ENCODE measurements around the gene TMEM79. TPM values are rescaled to one million over a fixed set of nuclear protein-coding genes. Genes with fewer than 3 reads are reported as not detected.

The TMEM79 gene
- polyA plus RNA-seq, 1 donor (not counting 4 experiments of a cell fraction or from before 2014, with no cell fraction given), result 14.2 TPM

DNA sequence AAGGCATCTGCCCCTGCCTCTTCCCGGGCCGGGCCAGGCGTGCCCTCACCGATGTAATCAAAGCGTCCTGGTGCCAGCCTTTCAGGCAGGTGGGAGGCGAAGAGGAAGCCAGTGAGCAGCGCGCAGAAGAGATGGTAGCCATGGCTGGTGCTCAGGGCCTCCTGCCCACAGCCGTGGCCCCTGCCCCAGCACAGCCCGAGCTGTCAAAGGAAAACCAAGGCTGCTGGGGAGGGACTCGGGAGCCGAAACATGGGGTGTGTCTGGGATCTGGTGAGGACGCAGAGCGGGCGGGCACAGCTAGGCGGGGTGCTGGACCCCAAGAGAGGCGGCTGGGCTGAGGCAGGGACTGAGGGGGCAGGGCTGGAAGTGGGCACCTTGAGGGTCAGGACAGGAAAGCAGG is 39.4 kb upstream of the TMEM79 start:
- H3K4me2 ChIP-seq (ENCODE audit: control insufficient read depth, extremely low read depth, insufficient read depth, low read depth, low read length), result no peak overlapping the region
- H3K27me3 ChIP-seq (ENCODE audit: control insufficient read depth, extremely low read depth, insufficient read depth, low read length), result peaks cover 13% of the 10 kb centered on the region
- peaks cover 37% of the 10 kb centered on the region for H3K4me1 ChIP-seq (ENCODE audit: control insufficient read depth, extremely low read depth, insufficient read depth, low read length)
- no peaks in the 10 kb centered on the region for H4K20me1 ChIP-seq (ENCODE audit: control insufficient read depth, extremely low read depth, insufficient read depth, low read length)
- H3K9me1 ChIP-seq (ENCODE audit: control insufficient read depth, extremely low read depth, insufficient read depth, low read length), result no peaks in the 10 kb centered on the region
- H3K79me2 ChIP-seq (ENCODE audit: control insufficient read depth, insufficient read depth, low read length), result no peaks in the 10 kb centered on the region
- dilution Hi-C loops (cut with MboI; ENCODE audit: extremely low pct_ligation_motif_present, low sequenced_read_pairs), result no loop called here
- H3K4me3 ChIP-seq (ENCODE audit: control insufficient read depth in 2 of 3, extremely low read depth in 1 of 3, insufficient read depth in 2 of 3, low read depth in 1 of 3, low read length in 3 of 3), result no peak overlapping the region
- FAIRE-seq, result no peak
- no peak overlapping the region for H2AFZ ChIP-seq (ENCODE audit: control insufficient read depth, low read length)
- no peaks in the 10 kb centered on the region for H3K9me3 ChIP-seq (ENCODE audit: control insufficient read depth, low read depth, low read length)
- peaks cover 3 to 8% of the 10 kb centered on the region in 2 experiments for H3K36me3 ChIP-seq (ENCODE audit: control insufficient read depth in 2 of 2, extremely low read depth in 1 of 2, insufficient read depth in 2 of 2, low read length in 2 of 2)
- no peak for DNase-seq (ENCODE audit: low read depth, low spot score)
- H3K27ac ChIP-seq (ENCODE audit: control insufficient read depth, insufficient read depth, low read length), result no peak overlapping the region
- TF ChIP-seq EZH2 (IDR thresholded peaks at IDR 0.05; ENCODE audit: low read length), result no peak
- TF ChIP-seq, protein P1, sequence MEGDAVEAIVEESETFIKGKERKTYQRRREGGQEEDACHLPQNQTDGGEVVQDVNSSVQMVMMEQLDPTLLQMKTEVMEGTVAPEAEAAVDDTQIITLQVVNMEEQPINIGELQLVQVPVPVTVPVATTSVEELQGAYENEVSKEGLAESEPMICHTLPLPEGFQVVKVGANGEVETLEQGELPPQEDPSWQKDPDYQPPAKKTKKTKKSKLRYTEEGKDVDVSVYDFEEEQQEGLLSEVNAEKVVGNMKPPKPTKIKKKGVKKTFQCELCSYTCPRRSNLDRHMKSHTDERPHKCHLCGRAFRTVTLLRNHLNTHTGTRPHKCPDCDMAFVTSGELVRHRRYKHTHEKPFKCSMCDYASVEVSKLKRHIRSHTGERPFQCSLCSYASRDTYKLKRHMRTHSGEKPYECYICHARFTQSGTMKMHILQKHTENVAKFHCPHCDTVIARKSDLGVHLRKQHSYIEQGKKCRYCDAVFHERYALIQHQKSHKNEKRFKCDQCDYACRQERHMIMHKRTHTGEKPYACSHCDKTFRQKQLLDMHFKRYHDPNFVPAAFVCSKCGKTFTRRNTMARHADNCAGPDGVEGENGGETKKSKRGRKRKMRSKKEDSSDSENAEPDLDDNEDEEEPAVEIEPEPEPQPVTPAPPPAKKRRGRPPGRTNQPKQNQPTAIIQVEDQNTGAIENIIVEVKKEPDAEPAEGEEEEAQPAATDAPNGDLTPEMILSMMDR (optimal IDR thresholded peaks at IDR 0.05 in 1 of 3, IDR thresholded peaks at IDR 0.05 in 1 of 3, conservative IDR thresholded peaks at IDR 0.05 in 1 of 3; ENCODE audit: extremely low read depth in 1 of 3, insufficient read depth in 2 of 3, low read length in 3 of 3), result no peak
- H3K9ac ChIP-seq (ENCODE audit: control insufficient read depth, extremely low read depth, insufficient read depth, low read length), result no peak overlapping the region

- no peak for DNase-seq (ENCODE audit: low read depth, low spot score)
- TF ChIP-seq EZH2 (IDR thresholded peaks at IDR 0.05; ENCODE audit: low read length), result no peak
- TF ChIP-seq, protein P1 (optimal IDR thresholded peaks at IDR 0.05 in 1 of 3, IDR thresholded peaks at IDR 0.05 in 1 of 3, conservative IDR thresholded peaks at IDR 0.05 in 1 of 3; ENCODE audit: extremely low read depth in 1 of 3, insufficient read depth in 2 of 3, low read length in 3 of 3), result no peak
- H3K9me1 ChIP-seq (ENCODE audit: control insufficient read depth, extremely low read depth, insufficient read depth, low read length), result no peaks in the 10 kb centered on the region
- H3K36me3 ChIP-seq (ENCODE audit: control insufficient read depth in 2 of 2, extremely low read depth in 1 of 2, insufficient read depth in 2 of 2, low read length in 2 of 2), result peaks cover 12% of the 10 kb centered on the region in 2 experiments
- no peak overlapping the region for H3K27ac ChIP-seq (ENCODE audit: control insufficient read depth, insufficient read depth, low read length)
- no peaks in the 10 kb centered on the region for H3K9me3 ChIP-seq (ENCODE audit: control insufficient read depth, low read depth, low read length)
- no peak overlapping the region for H2AFZ ChIP-seq (ENCODE audit: control insufficient read depth, low read length)
- H3K4me1 ChIP-seq (ENCODE audit: control insufficient read depth, extremely low read depth, insufficient read depth, low read length), result peaks cover 37% of the 10 kb centered on the region
- FAIRE-seq, result no peak
- no peak overlapping the region for H3K9ac ChIP-seq (ENCODE audit: control insufficient read depth, extremely low read depth, insufficient read depth, low read length)
- H3K4me3 ChIP-seq (ENCODE audit: control insufficient read depth in 2 of 3, extremely low read depth in 1 of 3, insufficient read depth in 2 of 3, low read depth in 1 of 3, low read length in 3 of 3), result no peak overlapping the region
- no peaks in the 10 kb centered on the region for H3K79me2 ChIP-seq (ENCODE audit: control insufficient read depth, insufficient read depth, low read length)
- H3K27me3 ChIP-seq (ENCODE audit: control insufficient read depth, extremely low read depth, insufficient read depth, low read length), result peaks cover 13% of the 10 kb centered on the region
- dilution Hi-C loops (cut with MboI; ENCODE audit: extremely low pct_ligation_motif_present, low sequenced_read_pairs), result no loop called here
- no peak overlapping the region for H3K4me2 ChIP-seq (ENCODE audit: control insufficient read depth, extremely low read depth, insufficient read depth, low read depth, low read length)
- H4K20me1 ChIP-seq (ENCODE audit: control insufficient read depth, extremely low read depth, insufficient read depth, low read length), result no peaks in the 10 kb centered on the region
These were observed 38.5 kb upstream of the TMEM79 start for GRCh38 chr1:156245451-156246232.

All from keratinocyte (primary cell).